OCI-LY7 (cell line): ENCODE data around the gene TIMM8B.

Experiments used
- EZH2phosphoT487 ChIP-seq: fragments of 200-600 bp; sonication (generic); IDR thresholded peaks from 2 replicates; pipeline ENCODE4 v1.6.1; 2018; ENCODE audit warnings: low read depth, borderline replicate concordance, mild to moderate bottlenecking, mixed run types, antibody characterized with exemption, low read length, moderate library complexity, mixed read lengths
- TF ChIP-seq, protein P1 (sequence below): fragments of 200-600 bp; sonication (generic); conservative IDR thresholded peaks from 2 replicates; pipeline ENCODE4 v1.5.1; 2014; ENCODE audit warnings: mild to moderate bottlenecking, antibody characterized with exemption, low read length, moderate library complexity, mixed read lengths

DNA sequence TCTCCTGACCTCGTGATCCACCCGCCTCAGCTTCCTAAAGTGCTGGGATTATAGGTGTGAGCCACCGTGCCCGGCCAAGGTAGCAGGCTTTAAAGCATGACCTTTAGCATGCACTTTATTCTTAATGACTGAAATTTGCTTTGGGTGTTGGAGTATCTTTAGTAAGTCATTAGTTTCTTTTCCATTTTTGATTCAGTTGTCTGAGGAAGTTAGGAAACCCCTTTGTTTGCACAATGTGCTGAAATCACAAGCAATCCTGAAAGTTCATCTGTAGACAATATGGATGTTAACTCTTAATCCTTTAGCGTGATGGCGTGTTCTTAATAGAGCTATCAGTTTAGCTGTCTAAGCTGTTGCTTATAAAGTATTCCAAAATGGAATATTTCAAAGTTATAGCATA is 16.9 kb upstream of the TIMM8B start:
- TF ChIP-seq, protein P1, sequence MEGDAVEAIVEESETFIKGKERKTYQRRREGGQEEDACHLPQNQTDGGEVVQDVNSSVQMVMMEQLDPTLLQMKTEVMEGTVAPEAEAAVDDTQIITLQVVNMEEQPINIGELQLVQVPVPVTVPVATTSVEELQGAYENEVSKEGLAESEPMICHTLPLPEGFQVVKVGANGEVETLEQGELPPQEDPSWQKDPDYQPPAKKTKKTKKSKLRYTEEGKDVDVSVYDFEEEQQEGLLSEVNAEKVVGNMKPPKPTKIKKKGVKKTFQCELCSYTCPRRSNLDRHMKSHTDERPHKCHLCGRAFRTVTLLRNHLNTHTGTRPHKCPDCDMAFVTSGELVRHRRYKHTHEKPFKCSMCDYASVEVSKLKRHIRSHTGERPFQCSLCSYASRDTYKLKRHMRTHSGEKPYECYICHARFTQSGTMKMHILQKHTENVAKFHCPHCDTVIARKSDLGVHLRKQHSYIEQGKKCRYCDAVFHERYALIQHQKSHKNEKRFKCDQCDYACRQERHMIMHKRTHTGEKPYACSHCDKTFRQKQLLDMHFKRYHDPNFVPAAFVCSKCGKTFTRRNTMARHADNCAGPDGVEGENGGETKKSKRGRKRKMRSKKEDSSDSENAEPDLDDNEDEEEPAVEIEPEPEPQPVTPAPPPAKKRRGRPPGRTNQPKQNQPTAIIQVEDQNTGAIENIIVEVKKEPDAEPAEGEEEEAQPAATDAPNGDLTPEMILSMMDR = no peak
- TF ChIP-seq EZH2phosphoT487 = no peak
